Uterus (tissue), 2 donors: Measurements from ENCODE around the gene CDK3.

Experiments used
- CTCF ChIP-seq, 4 experiments: fragments of 200-600 bp in 2 of 4; fragments of 450-650 bp in 2 of 4; sonication (generic) in 2 of 4; IDR thresholded peaks; one replicate each; pipeline ENCODE4 v1.5.1; 2016 to 2019; ENCODE audit warnings: antibody characterized with exemption in 4 of 4, mild to moderate bottlenecking in 2 of 4, moderate library complexity in 1 of 4
- POLR2A ChIP-seq, 2 donors: fragments of 450-650 bp; IDR thresholded peaks; one replicate each; pipeline ENCODE4 v1.6.1; 2016; ENCODE audit warnings: antibody characterized with exemption in 2 of 2, mild to moderate bottlenecking in 1 of 2, moderate library complexity in 1 of 2

GRCh38 chr17:76007850-76008165 lies 7.2 kb downstream of the CDK3 start:
- TF ChIP-seq CTCF (IDR thresholded peaks at IDR 0.05) (no peak), POLR2A (IDR thresholded peaks at IDR 0.05) (no peak)
